ENCODE measurements around the gene LRFN5.

Gene LRFN5

GRCh38 chr14:41773536-41774279, 167.0 kb downstream of the LRFN5 start:
- DNase-seq, result no peak

DNA sequence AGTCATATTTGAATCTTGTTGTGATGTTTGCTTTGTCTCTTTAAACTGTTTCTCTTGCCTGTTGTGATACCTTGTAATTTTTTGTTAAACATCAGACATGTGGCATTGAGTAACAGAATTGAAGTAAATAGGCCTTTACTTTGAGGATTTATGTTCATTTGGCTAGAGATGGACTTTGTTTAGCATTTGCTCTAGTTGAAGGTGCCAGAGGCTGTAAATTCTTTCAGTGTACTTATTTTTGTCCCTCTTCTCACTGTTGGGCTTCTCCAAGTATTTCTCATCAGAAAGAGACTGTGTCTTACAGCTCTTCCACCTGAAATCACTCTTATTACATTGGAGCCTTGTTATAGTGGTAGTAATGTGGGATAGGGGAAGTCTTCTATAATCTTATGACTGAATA, 175.8 kb downstream of the LRFN5 start:
- DNase-seq, result no peak

DNA sequence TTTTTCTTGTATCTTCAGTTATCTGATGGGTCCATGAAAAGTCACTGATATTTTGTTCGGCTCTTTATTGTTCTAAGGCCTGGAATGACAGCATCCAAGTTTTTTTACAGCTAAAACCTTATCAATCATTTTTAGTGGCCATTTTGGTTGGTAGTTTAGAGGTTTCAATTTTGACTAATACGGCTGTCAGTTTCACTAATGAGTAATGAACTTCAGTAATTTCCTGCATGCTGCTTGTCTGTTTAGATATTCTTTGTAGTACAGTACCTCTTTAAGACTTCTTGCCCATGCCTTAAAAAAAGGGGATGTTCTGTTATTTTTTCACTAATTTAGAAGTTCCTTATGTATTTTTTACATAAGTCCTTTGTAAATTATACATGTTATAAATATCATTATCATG, 176.7 kb downstream of the LRFN5 start:
- no peak for DNase-seq

GRCh38 chr14:41785696-41786095, 179.0 kb downstream of the LRFN5 start:
- no peak for DNase-seq

GRCh38 chr14:41799817-41800216, 193.1 kb downstream of the LRFN5 start:
- no peak for DNase-seq

DNA sequence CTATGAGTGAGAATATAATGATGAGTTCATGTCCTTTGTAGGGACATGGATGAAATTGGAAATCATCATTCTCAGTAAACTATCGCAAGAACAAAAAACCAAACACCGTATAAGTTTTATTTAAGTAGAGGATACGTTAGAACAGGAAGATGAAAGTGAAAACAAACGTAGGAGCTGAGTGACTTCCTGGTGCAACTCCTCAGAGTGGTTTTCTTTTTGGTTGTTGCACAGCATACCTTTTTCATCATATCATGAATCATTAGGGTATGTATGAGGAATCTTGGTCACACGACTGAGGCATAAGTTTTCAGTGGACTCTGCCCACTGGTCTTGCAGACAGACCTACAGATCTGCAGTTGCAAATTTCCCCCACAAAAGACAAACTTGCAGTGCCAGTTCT, 199.0 kb downstream of the LRFN5 start:
- DNase-seq, result no peak

DNA sequence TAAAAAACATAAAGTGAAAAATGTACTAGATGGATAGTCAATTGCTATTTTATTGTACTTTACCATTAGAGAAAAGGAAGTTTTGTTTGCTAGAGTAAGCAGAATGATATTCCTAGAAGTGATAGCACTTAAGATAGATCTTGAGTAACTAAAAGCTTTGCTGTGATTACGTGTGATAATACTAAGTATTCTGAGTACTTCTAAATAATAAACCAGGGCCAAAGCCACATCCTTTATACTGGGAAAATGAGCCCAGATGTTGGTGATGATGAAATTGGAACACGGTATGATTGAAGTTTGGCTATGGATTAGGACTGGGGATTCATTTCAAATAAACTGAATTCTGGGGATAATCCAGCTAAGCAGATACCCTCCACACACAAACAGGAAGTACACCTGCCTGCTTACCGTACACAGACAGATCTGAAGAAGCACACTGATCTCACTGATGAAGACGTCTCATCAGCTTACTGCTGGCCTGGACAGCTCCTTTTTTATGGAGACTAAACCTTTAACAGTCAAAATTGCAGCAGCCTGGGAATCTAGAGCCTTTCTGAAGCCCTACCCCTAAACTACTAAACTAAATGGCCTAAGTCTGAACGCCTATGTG, 199.8 kb downstream of the LRFN5 start:
- no peak for DNase-seq

- DNase-seq, result no peak
Measured at GRCh38 chr14:41810362-41810761, 203.7 kb downstream of the LRFN5 start.

DNA sequence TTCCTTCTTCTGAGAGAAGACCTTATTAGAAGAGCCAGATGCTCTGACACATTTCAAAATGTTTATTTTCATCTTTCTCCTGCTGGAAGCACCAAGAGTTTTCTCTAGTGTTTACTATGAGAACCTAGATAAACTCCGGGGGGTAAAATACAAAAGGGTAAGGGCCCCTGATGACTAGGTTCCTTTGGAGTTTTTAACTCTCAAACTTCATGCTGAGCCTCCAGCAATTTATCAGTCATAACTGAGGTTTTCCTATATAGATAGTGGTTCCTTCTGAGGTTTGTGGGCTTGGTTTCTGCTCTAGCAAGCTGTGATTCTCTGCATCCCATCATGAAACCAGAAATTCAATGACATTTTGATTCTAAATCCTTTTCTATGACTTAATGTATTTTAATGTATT, 210.9 kb downstream of the LRFN5 start:
- no peak for DNase-seq

DNA sequence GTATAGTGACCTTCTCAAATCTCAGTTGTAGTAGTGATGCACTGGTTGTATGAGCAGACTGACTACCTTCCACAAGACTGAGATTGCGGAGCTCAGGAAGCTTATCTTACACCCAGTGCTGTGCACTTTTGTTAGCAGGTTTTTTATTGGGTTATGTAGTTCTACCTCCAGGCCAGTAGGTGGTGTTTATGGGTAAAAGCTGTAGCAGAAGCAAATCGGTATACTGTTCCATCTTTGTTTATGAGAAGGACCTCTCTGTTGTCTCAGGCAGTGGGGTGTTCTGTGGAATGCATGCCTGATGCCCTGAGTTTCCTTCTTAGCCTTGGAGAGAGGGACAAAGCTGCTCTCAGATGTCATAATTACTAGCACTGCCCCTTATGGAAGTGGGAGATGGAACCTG, 217.8 kb downstream of the LRFN5 start:
- no peak for DNase-seq

GRCh38 chr14:41825622-41826021, 218.9 kb downstream of the LRFN5 start:
- DNase-seq, result no peak

GRCh38 chr14:41830714-41831406, 224.2 kb downstream of the LRFN5 start:
- DNase-seq, result no peak

GRCh38 chr14:41839661-41840060, 233.0 kb downstream of the LRFN5 start:
- DNase-seq, result no peak

DNA sequence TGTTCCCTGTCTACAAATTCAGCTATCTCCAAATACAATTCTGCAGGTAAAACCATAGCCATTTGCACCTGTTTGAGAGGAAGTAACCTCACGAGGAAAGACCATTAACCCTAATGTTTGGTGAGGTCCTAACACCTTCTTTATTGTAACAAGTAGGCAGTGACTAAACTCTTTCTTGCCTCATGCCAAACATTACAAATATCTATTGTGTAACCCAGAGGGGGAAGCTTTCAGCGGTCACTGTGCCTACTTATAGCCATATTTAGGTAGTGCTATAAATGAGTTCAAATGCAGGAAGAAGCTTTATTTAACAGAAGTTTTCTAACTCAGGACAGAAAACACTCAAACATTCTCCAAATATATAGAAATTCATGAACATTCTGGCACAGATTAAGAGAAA, 252.7 kb downstream of the LRFN5 start:
- peak; percentile 1 to 33 (median 22) for DNase-seq

DNA sequence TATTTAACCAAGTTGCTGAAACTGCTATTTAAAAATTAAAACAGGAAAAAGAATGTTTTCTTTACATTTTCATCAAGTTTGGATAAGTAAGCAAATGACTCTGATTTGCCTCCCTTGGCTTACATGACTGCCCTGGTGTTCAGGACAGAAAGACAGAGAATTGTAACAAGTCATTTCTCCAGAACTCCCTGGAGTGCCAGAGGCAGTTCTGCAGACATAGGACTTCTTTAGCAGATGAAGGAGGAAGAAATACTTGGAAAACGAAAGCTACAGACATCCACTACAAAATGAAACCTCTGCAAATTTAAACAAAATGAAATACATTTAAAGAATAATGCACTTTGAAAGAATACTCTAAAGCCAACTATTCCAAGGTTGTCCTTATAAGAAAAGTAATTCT, 253.9 kb downstream of the LRFN5 start:
- DNase-seq, result no peak

- DNase-seq, result no peak
Measured at GRCh38 chr14:41865894-41866293, 259.2 kb downstream of the LRFN5 start.

- DNase-seq, result no peak
Measured at GRCh38 chr14:41868396-41868795, 261.7 kb downstream of the LRFN5 start.

GRCh38 chr14:41872931-41873685, 266.4 kb downstream of the LRFN5 start:
- no peak for DNase-seq

DNA sequence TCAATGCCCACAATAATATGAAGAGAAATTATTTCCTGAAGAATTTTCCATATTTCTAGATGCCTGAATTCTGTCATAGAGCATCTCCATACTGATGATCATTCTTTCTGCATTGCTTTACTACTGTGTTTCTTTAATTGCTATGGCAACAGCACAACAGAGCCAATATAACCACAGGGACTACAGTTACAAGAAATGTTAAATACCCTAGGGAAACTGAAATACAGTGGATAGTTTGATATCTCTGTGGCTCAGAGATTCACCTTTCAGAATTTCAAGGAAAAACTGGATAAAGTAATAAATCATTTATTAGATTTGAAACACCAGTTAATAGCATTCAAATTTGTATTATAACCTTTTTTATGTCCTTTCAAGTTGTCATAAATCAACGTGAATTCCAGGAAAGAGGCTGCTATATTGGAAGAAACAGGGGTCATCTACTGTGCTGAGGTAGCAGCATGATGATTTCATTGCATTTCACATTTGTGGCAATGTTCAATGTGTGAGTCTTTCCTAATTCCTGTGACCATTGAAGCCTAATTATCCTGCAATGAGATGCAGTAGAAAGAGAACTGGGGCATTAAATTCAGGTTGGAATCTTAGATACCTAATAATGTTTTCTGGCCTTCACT, 267.1 kb downstream of the LRFN5 start:
- DNase-seq, result no peak

DNA sequence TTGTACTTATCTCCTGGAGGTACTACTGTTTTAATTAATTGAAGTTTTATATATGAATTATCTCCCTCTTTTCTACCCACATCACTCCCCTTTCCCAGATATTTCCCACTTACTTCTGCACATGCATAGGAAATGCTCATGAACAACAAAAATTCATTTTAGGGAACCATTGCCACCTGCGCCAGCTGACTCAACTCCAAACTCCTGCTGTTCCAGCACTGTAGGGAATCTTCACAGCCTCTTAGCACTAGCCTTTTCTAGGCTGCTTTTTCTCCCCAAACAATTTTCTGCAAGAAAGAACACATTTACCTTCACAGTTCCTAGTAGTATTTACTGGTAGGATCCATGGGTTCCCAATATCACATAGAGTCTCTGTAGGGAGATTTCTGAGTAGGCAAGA, 268.4 kb downstream of the LRFN5 start:
- DNase-seq, result no peak

GRCh38 chr14:41878321-41878720, 271.6 kb downstream of the LRFN5 start:
- no peak for DNase-seq

DNA sequence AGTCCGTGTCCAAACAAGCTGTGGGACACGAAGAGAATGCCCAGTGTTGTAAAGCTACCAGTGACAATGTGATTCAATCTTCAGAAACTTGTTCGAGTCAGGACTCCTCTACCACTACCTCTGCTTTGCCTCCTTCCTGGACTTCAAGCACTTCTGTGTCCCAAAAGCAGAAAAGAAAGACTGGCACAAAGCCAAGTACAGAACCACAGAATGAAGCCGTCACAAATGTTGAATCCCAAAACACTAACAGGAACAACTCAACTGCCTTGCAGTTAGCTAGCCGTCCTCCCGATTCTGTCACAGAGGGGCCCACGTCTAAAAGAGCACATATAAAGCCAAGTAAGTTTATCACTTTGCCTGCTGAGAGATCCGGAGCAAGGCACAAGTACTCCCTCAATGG, 284.9 kb downstream of the LRFN5 start:
- no peak for DNase-seq

- DNase-seq, result no peak
Measured at GRCh38 chr14:41899416-41899815, 292.7 kb downstream of the LRFN5 start.
